ENCODE data around the gene FBXW11.

Gene FBXW11

DNA sequence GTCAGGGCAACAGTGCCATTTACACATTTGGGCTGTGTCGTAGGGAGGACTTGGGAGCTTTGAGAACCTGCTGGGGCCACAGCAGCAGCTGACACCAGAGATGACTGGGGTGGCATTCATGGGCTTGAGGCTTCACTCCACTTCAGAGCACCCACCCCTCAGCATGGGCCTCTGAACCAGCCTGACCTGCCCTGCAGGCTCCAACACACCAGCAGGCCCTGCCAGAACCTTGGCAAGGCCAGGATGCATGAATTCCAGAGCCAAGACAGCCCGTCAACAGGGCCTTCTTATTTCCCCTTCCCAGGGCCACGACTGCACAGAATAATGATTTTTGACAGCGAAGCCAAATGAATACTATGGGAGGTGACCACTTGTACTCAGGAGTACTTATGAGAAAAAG lies 143.8 kb downstream of the FBXW11 start:
- ATAC-seq (replicated peaks) = no peak
- H3K27me3 Mint-ChIP-seq = no peaks in the 10 kb centered on the region

DNA sequence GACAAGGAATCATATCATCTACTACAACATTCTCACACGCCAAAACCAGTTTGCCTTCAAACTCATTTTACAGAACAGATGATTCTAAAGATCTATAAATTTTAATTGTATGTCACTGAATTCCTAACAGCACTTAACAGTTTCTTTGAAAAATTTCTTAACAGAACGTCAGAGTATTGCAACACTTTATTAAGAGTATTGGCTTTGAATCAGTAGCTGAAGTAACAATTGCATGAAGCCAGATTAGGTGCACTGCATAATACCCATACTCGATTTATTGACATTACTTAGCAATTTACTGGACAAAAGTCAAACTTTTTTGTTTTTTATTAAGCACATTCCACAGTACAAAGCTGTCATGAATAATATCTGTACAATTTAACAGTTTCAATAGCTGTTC lies 145.1 kb downstream of the FBXW11 start:
- Mint-ChIP-seq H3K27me3 (no peaks in the 10 kb centered on the region), H3K27ac (no peak overlapping the region), H3K4me1 (peaks cover 9 to 39% of the 10 kb centered on the region in 2 donors), H3K4me3 (no peak overlapping the region), H3K36me3 (peaks cover 25 to 60% of the 10 kb centered on the region in 2 donors), H3K9me3 (peaks cover 0 to 2% of the 10 kb centered on the region in 2 donors)
- ATAC-seq (replicated peaks) (no peak), DNase-seq (no peak)

More for the DNA sequence above, 143.8 kb downstream of the FBXW11 start:
- H3K9me3 Mint-ChIP-seq = peaks cover 0 to 2% of the 10 kb centered on the region in 2 donors
- no peak overlapping the region for H3K4me3 Mint-ChIP-seq
- no peak for DNase-seq
- H3K4me1 Mint-ChIP-seq = peaks cover 7 to 32% of the 10 kb centered on the region in 2 donors
- peaks cover 22 to 59% of the 10 kb centered on the region in 2 donors for H3K36me3 Mint-ChIP-seq
- H3K27ac Mint-ChIP-seq = no peak overlapping the region

DNA sequence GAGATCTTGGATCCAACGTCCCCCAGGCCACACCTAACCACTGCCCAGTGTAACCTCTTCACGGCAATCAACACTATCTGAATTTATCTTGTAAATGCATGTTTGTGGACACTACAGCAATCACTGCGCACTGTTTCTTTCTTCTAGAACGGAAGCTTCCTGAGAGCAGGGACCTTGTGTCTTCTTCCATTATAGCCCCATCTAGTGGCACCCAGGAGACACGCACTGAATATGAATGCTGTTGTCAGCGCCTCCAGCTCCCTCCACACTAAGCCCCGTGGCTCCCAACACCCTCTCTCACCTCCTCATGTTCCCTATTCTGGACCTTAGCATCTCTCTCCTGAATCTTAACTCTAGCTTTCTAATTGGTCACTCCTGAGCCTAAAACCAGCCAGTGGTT lies 148.1 kb downstream of the FBXW11 start:
- no peak overlapping the region for H3K4me3 Mint-ChIP-seq
- peak overlapping the region; percentile 74 for H3K27ac Mint-ChIP-seq
- H3K4me1 Mint-ChIP-seq = peaks cover 16 to 32% of the 10 kb centered on the region in 2 donors
- peak; percentile 46 to 47 for ATAC-seq (replicated peaks)
- no peak for DNase-seq
- peaks cover 0 to 2% of the 10 kb centered on the region in 2 donors for H3K9me3 Mint-ChIP-seq
- peaks cover 38 to 67% of the 10 kb centered on the region in 2 donors for H3K36me3 Mint-ChIP-seq
- H3K27me3 Mint-ChIP-seq = no peaks in the 10 kb centered on the region

DNA sequence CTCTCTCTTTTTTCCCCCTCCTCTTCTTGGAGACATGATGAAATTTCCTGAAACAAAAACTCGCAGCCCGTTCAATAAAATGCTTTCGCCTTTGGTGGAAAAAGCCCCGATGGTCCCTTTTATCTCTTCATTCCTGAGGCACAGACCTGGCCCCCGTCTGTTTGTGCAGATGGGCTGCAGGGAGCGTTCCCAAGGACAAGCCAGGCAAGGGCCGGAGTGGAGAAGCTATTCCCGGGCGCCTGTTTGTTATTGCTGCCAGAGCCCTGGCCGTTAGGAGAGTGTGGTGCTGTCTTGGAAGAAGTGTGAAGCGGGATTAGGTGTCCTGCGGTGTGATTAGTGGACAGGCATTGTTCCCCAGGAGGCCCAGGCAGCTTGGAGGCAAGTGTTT lies 149.0 kb downstream of the FBXW11 start:
- Mint-ChIP-seq H3K4me1 (peaks cover 16 to 32% of the 10 kb centered on the region in 2 donors), H3K27ac (no peak overlapping the region), H3K36me3 (peaks cover 38 to 66% of the 10 kb centered on the region in 2 donors), H3K4me3 (no peak overlapping the region), H3K27me3 (no peaks in the 10 kb centered on the region), H3K9me3 (peaks cover 0 to 2% of the 10 kb centered on the region in 2 donors)
- DNase-seq (no peak), ATAC-seq (replicated peaks) (no peak)

DNA sequence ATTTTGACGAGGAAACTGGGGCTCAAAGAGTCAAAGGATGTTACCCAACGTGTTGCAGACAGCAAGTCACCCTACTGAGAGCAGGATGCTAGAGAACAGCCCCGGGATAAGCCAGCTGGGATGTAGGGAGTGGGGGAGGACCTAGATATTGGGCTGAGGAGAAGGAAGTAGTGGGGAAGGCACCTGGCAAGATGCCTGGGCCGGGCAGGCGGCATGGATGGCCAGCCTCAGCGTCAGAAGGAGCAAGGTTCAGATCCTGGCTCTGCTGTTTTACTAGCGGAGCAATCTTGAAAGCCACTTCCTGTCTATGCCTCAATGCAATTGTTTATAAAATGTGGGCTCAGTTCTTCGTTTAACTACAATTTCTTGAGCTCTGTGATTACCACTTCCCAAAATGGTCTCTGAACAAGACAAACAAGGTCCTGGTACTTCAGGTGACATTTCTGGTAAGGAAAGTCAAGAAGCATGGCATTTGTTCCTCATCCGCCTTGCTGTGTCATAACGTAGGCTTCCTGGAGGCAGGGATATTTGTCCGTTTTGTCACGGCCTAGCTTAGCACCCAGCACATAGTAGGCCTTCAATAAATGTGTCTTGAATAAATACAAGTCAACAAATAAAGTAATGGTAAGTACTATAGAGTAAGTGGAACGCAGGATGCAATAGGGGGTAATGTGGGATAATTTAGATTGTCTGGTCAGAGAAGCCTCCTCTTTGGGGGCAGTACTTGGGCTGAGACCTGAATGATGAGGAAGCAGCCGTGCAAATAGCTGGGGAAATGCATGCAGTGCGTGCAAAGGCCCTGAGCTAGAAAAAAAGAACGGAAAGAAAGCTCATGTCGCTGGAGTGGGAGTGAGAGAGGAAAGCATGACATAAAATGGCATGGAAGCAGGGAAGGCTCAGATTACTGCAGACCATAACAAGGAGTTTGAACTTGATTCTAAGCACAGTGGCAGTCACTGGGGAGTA lies 150.4 kb downstream of the FBXW11 start:
- H3K27ac Mint-ChIP-seq = peak overlapping the region; percentile 81

DNA sequence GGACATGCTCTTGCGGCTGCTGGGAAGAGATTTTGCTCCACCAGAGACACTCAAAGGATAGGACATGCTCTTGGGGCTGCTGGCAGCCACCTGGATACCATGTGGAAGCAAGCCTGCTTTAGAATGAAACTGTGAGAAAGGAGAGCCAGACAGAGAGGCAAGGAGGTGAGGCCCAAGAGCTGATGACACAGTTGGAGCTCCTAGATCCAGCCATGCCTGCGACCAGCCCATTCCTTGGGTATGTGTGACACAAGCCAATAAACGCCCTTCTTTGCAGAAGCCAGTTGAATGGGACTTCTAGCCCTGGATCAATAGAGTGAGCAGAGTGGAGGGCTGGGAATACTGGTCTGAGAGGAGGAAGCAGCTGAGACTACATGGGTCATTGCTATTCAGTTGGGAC lies 151.2 kb downstream of the FBXW11 start:
- Mint-ChIP-seq H3K36me3 (peaks cover 36 to 59% of the 10 kb centered on the region in 2 donors), H3K9me3 (peaks cover 0 to 2% of the 10 kb centered on the region in 2 donors), H3K4me1 (peaks cover 16 to 32% of the 10 kb centered on the region in 2 donors), H3K27me3 (no peaks in the 10 kb centered on the region), H3K4me3 (no peak overlapping the region), H3K27ac (peak overlapping the region; percentile 81)
- no peak for DNase-seq
- ATAC-seq (replicated peaks) = no peak

More for the DNA sequence above, 150.4 kb downstream of the FBXW11 start:
- DNase-seq (no peak), ATAC-seq (replicated peaks) (no peak)
- Mint-ChIP-seq H3K4me3 (no peak overlapping the region), H3K36me3 (peaks cover 38 to 66% of the 10 kb centered on the region in 2 donors), H3K4me1 (peaks cover 16 to 32% of the 10 kb centered on the region in 2 donors), H3K9me3 (peaks cover 0 to 2% of the 10 kb centered on the region in 2 donors), H3K27me3 (no peaks in the 10 kb centered on the region)

DNA sequence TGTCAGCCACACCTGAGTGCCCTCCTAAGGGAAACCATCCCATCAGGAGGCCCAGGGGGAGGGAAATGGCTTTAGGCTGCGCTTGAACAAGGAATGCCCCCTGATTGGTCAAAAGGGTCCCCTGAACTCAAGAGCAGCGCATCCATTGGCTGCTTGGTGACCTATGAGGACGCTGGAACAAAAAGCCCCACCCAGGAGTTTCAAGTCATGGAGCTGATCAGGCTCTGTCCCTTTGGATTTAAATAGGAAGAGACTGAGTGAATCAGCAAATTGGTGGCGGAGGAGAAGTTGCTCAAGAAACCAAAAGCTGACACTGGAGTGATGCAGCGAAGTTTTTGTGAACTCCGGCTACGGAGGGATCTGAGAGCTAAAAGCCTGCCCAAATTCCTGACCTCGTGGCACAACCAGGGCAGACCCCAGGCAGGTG lies 154.2 kb downstream of the FBXW11 start:
- Mint-ChIP-seq H3K4me1 (peaks cover 8 to 9% of the 10 kb centered on the region in 2 donors), H3K27ac (peak overlapping the region; percentile 25), H3K27me3 (no peaks in the 10 kb centered on the region), H3K4me3 (no peak overlapping the region), H3K9me3 (no peaks in the 10 kb centered on the region), H3K36me3 (peaks cover 40 to 50% of the 10 kb centered on the region in 2 donors)
- DNase-seq (no peak), ATAC-seq (replicated peaks) (no peak)

DNA sequence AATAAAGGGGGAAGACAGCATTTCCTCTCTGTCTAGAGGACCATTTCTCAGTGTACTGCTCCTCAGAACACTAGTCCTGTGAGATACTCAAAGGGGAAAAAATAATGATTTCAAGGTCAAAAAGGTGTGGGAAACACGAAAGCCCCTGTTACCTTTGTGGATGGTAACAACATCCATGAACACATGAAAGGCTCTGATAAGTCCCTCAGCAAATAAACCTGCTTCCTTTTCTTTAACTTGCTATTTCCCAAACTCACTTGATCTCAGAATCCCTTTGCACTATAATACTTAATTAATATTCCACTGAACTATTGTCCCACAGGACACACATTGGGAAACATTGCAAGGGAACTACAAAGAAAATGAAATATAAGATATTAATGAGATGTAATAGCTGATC lies 155.2 kb downstream of the FBXW11 start:
- peaks cover 35 to 46% of the 10 kb centered on the region in 2 donors for H3K36me3 Mint-ChIP-seq

DNA sequence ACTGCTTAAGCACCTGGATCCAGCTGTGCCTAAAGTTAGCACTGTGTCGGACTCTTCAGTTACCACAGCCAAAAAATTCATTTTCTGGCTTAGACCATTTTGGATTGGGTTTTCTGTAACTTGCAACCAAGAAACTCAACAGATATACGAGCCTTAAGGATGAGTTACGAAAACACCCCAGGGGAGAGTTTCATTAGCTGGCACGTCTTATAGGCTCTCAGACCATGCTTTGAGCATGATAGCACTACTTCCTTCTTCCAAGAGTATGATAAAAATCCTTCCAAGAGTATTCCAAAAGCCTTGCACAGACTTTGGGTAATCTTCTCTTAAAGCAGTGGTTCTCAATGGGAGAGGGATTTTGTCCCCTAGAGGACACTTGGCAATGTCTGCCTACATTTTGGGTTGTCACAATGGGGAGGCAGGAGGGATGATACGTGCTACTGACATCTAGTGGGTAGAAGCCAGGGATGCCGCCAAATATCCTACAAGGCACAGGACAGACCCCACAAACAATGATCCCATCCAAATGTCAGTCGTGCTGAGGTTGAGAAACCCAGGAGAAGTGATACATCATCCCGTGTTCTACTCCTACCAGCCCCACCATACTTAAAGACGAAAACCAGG lies 156.0 kb downstream of the FBXW11 start:
- DNase-seq = no peak
- Mint-ChIP-seq H3K4me1 (peaks cover 2 to 3% of the 10 kb centered on the region in 2 donors), H3K27me3 (no peaks in the 10 kb centered on the region), H3K4me3 (no peak overlapping the region), H3K36me3 (peaks cover 31 to 44% of the 10 kb centered on the region in 2 donors), H3K9me3 (no peaks in the 10 kb centered on the region), H3K27ac (no peak overlapping the region)
- no peak for ATAC-seq (replicated peaks)

More for the DNA sequence above, 155.2 kb downstream of the FBXW11 start:
- Mint-ChIP-seq H3K27ac (no peak overlapping the region), H3K4me3 (no peak overlapping the region), H3K4me1 (peaks cover 4 to 6% of the 10 kb centered on the region in 2 donors), H3K9me3 (no peaks in the 10 kb centered on the region), H3K27me3 (no peaks in the 10 kb centered on the region)
- ATAC-seq (replicated peaks) = no peak
- DNase-seq = no peak

DNA sequence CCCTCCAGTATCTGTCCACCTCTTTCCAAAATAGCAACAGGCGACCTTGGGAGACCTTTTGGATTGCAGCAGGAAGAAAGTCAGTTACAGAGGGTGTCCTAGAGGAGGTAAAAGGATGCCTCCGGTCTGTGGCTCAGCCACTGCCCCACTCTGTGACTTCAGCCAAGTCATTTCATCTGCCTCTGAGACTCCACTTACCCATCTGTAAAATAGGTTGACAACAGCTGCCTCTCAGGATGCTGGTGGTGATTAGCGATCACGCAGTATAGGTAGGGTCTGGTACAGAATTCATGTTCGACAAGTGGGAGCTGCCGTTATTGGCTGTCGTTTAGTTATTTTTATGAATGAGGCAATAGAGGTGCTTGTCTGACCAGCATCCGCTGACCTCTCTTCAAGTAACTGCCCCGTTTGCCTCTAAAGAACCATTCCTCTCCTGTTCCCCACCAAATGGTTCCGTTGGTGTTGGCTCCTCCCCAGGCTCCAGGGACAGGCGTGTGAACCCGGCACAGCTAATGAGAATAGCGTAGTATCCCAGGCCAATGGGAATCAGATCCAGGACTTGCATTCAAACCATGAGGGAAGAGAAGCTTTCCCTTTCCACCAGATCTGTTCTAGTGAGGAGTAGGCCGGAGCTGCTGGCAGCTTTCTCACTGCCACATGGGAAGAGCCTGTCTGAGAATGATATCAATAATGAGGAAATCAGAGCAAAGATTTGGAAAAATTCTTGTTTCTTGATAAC lies 156.7 kb downstream of the FBXW11 start:
- Mint-ChIP-seq H3K36me3 (peaks cover 29 to 43% of the 10 kb centered on the region in 2 donors), H3K9me3 (no peaks in the 10 kb centered on the region), H3K4me1 (peaks cover 3 to 5% of the 10 kb centered on the region in 2 donors), H3K27ac (no peak overlapping the region), H3K4me3 (no peak overlapping the region), H3K27me3 (no peaks in the 10 kb centered on the region)
- ATAC-seq (replicated peaks) (no peak), DNase-seq (no peak)

DNA sequence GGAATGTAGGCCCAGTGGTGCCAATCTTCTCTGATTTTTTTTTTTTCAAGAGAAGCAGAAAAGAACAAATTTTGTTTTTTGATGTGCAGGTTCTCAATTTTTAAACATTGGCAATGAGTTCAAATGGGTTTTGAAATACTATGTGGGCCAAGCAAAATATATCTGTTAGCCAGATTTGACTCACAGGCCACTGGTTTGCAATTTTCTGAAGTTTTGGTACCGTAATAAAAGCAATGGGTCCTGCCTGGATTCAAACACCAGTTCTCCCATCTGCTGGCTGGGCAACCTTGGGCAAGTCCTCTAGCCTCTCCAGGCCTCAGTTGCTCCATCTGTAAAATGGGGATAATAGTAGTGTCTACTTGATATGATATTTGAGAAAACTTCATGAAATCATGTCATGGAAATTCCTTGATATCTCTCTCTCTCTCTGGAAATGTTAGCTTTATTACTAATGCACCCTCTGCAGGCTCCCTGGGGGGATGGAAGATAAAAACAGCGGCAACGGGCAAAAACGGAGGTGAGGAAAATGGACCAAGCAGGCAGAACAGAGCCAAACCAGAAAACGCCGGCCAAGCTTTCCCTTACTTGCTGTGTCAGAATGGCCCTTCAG lies 157.4 kb downstream of the FBXW11 start:
- H3K4me1 Mint-ChIP-seq = peaks cover 3 to 5% of the 10 kb centered on the region in 2 donors
- no peak overlapping the region for H3K27ac Mint-ChIP-seq
- no peak overlapping the region for H3K4me3 Mint-ChIP-seq
- H3K9me3 Mint-ChIP-seq = no peaks in the 10 kb centered on the region
- no peak for DNase-seq
- ATAC-seq (replicated peaks) = no peak
- H3K27me3 Mint-ChIP-seq = no peaks in the 10 kb centered on the region
- peaks cover 24 to 35% of the 10 kb centered on the region in 2 donors for H3K36me3 Mint-ChIP-seq

DNA sequence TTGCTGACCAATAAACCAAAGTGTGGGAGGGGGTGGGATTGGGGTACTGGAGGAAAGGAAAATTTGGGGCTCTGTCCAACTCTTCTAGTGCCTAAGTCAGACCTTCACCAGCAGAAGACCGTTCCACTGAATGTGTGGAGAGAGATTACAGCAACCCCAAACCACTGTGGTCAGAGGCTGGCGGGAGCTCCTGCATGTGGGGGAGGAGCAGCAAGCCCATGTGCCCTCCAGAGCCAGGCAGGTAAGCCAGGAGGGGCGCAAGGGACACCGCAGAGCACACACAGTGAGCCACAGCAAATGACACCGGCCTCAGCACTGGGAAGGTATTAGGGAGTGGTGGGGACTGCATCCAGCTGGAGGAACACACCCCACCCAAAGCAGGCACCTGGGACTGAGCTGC lies 158.0 kb downstream of the FBXW11 start:
- ATAC-seq (replicated peaks) (no peak), DNase-seq (no peak)
- no peak overlapping the region for H3K4me3 Mint-ChIP-seq
- peaks cover 24 to 34% of the 10 kb centered on the region in 2 donors for H3K36me3 Mint-ChIP-seq
- peaks cover 3 to 5% of the 10 kb centered on the region in 2 donors for H3K4me1 Mint-ChIP-seq
- no peak overlapping the region for H3K27ac Mint-ChIP-seq
- H3K9me3 Mint-ChIP-seq = no peaks in the 10 kb centered on the region
- no peaks in the 10 kb centered on the region for H3K27me3 Mint-ChIP-seq

DNA sequence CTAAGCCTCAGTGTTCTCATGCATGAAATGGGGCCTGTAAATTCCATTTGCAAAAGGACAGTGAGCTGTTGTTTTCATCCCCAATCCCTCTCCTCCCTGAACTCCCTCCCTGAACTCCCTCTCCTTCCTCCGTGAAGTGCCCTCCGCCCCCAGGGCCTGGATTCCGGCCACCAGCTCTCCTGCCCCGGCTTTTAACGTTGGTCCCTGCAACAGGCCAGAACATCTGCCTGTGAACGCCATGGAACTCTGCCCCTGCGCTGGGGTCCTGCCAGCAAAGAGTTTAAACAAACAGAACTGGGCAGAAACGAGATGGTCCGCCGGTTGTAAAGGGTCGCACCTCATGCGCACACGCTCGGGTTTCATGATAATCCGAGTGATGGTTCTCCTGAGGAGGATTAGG lies 158.4 kb downstream of the FBXW11 start:
- Mint-ChIP-seq H3K4me1 (peaks cover 3 to 5% of the 10 kb centered on the region in 2 donors), H3K4me3 (no peak overlapping the region), H3K27ac (peak overlapping the region; percentile 53), H3K27me3 (no peaks in the 10 kb centered on the region), H3K36me3 (peaks cover 26 to 37% of the 10 kb centered on the region in 2 donors), H3K9me3 (no peaks in the 10 kb centered on the region)
- DNase-seq (no peak), ATAC-seq (replicated peaks) (no peak)

DNA sequence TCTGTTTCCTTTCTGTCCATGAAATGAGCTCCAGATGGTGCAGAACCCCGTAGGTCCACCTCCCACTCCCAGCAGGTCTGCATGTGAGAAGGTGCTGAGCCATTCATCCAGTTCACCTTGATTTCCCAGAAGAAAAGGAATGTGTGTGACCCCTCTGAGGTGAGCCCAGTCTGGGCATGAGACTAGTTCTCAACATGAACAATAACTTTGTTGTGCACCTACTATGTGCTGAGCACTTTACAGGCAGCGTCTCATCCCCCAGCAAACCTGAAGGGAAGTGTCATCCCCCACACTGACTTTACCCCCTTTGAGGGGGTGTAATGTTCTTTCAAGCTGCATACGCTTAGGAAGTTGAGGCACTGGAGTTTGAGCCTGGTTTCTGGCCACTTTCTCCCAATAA lies 159.4 kb downstream of the FBXW11 start:
- Mint-ChIP-seq H3K4me1 (peaks cover 3 to 5% of the 10 kb centered on the region in 2 donors), H3K27me3 (no peaks in the 10 kb centered on the region), H3K9me3 (no peaks in the 10 kb centered on the region), H3K36me3 (peaks cover 30 to 43% of the 10 kb centered on the region in 2 donors), H3K4me3 (no peak overlapping the region), H3K27ac (no peak overlapping the region)
- ATAC-seq (replicated peaks) (no peak), DNase-seq (no peak)
